ENCODE measurements around the gene TMIGD2. TPM values are rescaled to one million over a fixed set of nuclear protein-coding genes. Genes with fewer than 3 reads are reported as not detected.

TMIGD2 gene
- total RNA-seq, 1 donor from 2014 or later, result 0.19 TPM

- Mint-ChIP-seq H3K4me3 (no peak overlapping the region), H3K4me1 (no peaks in the 10 kb centered on the region), H3K27ac (no peak overlapping the region), H3K9me3 (no peaks in the 10 kb centered on the region), H3K27me3 (ENCODE audit: insufficient read depth, low read depth) (peaks cover 4% of the 10 kb centered on the region), H3K36me3 (peaks cover 13% of the 10 kb centered on the region)
- no peaks in the 10 kb centered on the region for H3F3A ChIP-seq (ENCODE audit: low read depth)
- H2AFZ ChIP-seq (replicated peaks), result no peak overlapping the region
- no peak overlapping the region for H3K27ac ChIP-seq
- no peaks in the 10 kb centered on the region for H4K20me1 ChIP-seq (ENCODE audit: low read depth)
- H3K9me3 ChIP-seq (ENCODE audit: low read depth), result no peaks in the 10 kb centered on the region
- no peak for TF ChIP-seq EZH2phosphoT487 (IDR thresholded peaks at IDR 0.05)
- H3K4me2 ChIP-seq, result no peak overlapping the region
- no peak for DNase-seq (ENCODE audit: low spot score)
- no peaks in the 10 kb centered on the region for H3K27me3 ChIP-seq
- no peaks in the 10 kb centered on the region for H3K79me2 ChIP-seq (ENCODE audit: low read depth)
- no peak overlapping the region for H3K4me3 ChIP-seq
- no peaks in the 10 kb centered on the region for H3K4me1 ChIP-seq
- H3K9ac ChIP-seq, result no peak overlapping the region
- H3K36me3 ChIP-seq, result no peaks in the 10 kb centered on the region
Observed at GRCh38 chr19:4260613-4261191, 41.5 kb downstream of the TMIGD2 start.

- Histone ChIP-seq H3K4me2 (no peak overlapping the region), H4K20me1 (ENCODE audit: low read depth) (no peaks in the 10 kb centered on the region), H3K27me3 (no peaks in the 10 kb centered on the region), H3K9ac (no peak overlapping the region), H3F3A (ENCODE audit: low read depth) (no peaks in the 10 kb centered on the region), H3K27ac (no peak overlapping the region), H3K4me1 (no peaks in the 10 kb centered on the region), H3K9me3 (ENCODE audit: low read depth) (no peaks in the 10 kb centered on the region), H3K4me3 (no peak overlapping the region), H2AFZ (replicated peaks) (no peak overlapping the region), H3K36me3 (peaks cover 6% of the 10 kb centered on the region), H3K79me2 (ENCODE audit: low read depth) (no peaks in the 10 kb centered on the region)
- Mint-ChIP-seq H3K27ac (no peak overlapping the region), H3K36me3 (peaks cover 26% of the 10 kb centered on the region), H3K4me3 (no peak overlapping the region), H3K4me1 (no peaks in the 10 kb centered on the region), H3K9me3 (peaks cover 10% of the 10 kb centered on the region), H3K27me3 (ENCODE audit: insufficient read depth, low read depth) (no peaks in the 10 kb centered on the region)
- DNase-seq (ENCODE audit: low spot score), result no peak
- no peak for TF ChIP-seq EZH2phosphoT487 (IDR thresholded peaks at IDR 0.05)
- TF ChIP-seq CTCF (IDR thresholded peaks at IDR 0.05), result no peak
- no peak for TF ChIP-seq EZH2 (IDR thresholded peaks at IDR 0.05)
Observed at GRCh38 chr19:4258181-4258580, 44.0 kb downstream of the TMIGD2 start.

GRCh38 chr19:4257025-4257424 is 45.2 kb downstream of the TMIGD2 start:
- H3K9me3 Mint-ChIP-seq, result peaks cover 10% of the 10 kb centered on the region
- H3K27me3 Mint-ChIP-seq (ENCODE audit: insufficient read depth, low read depth), result peaks cover 4% of the 10 kb centered on the region
- no peaks in the 10 kb centered on the region for H4K20me1 ChIP-seq (ENCODE audit: low read depth)
- H3K4me2 ChIP-seq, result no peak overlapping the region
- H3K4me3 Mint-ChIP-seq, result no peak overlapping the region
- H3K4me3 ChIP-seq, result no peak overlapping the region
- no peaks in the 10 kb centered on the region for H3K4me1 Mint-ChIP-seq
- H3K36me3 Mint-ChIP-seq, result peaks cover 34% of the 10 kb centered on the region
- DNase-seq (ENCODE audit: low spot score), result no peak
- H3K27me3 ChIP-seq, result no peaks in the 10 kb centered on the region
- H3K27ac Mint-ChIP-seq, result no peak overlapping the region
- H3K9ac ChIP-seq, result no peak overlapping the region
- no peaks in the 10 kb centered on the region for H3F3A ChIP-seq (ENCODE audit: low read depth)
- no peaks in the 10 kb centered on the region for H3K9me3 ChIP-seq (ENCODE audit: low read depth)
- no peaks in the 10 kb centered on the region for H3K79me2 ChIP-seq (ENCODE audit: low read depth)
- H2AFZ ChIP-seq (replicated peaks), result no peak overlapping the region
- H3K4me1 ChIP-seq, result no peaks in the 10 kb centered on the region
- H3K36me3 ChIP-seq, result peaks cover 6% of the 10 kb centered on the region
- TF ChIP-seq EZH2phosphoT487 (IDR thresholded peaks at IDR 0.05) (no peak), CTCF (IDR thresholded peaks at IDR 0.05) (no peak), EZH2 (IDR thresholded peaks at IDR 0.05) (no peak)
- no peak overlapping the region for H3K27ac ChIP-seq

GRCh38 chr19:4256563-4256962 is 45.6 kb downstream of the TMIGD2 start:
- no peaks in the 10 kb centered on the region for H4K20me1 ChIP-seq (ENCODE audit: low read depth)
- H3K4me1 Mint-ChIP-seq, result no peaks in the 10 kb centered on the region
- H2AFZ ChIP-seq (replicated peaks), result no peak overlapping the region
- DNase-seq (ENCODE audit: low spot score), result no peak
- H3K79me2 ChIP-seq (ENCODE audit: low read depth), result no peaks in the 10 kb centered on the region
- H3K9me3 ChIP-seq (ENCODE audit: low read depth), result no peaks in the 10 kb centered on the region
- H3K4me1 ChIP-seq, result no peaks in the 10 kb centered on the region
- H3K36me3 Mint-ChIP-seq, result peaks cover 36% of the 10 kb centered on the region
- H3K9ac ChIP-seq, result no peak overlapping the region
- H3K36me3 ChIP-seq, result peaks cover 6% of the 10 kb centered on the region
- H3K27me3 Mint-ChIP-seq (ENCODE audit: insufficient read depth, low read depth), result peaks cover 5% of the 10 kb centered on the region
- no peak overlapping the region for H3K4me3 Mint-ChIP-seq
- TF ChIP-seq CTCF (IDR thresholded peaks at IDR 0.05), result no peak
- no peak for TF ChIP-seq EZH2phosphoT487 (IDR thresholded peaks at IDR 0.05)
- TF ChIP-seq EZH2 (IDR thresholded peaks at IDR 0.05), result no peak
- H3K27ac Mint-ChIP-seq, result no peak overlapping the region
- no peak overlapping the region for H3K27ac ChIP-seq
- H3K9me3 Mint-ChIP-seq, result peaks cover 10% of the 10 kb centered on the region
- no peak overlapping the region for H3K4me3 ChIP-seq
- H3K4me2 ChIP-seq, result no peak overlapping the region
- no peaks in the 10 kb centered on the region for H3K27me3 ChIP-seq
- H3F3A ChIP-seq (ENCODE audit: low read depth), result no peaks in the 10 kb centered on the region

All from neural progenitor cell (in vitro differentiated cells).